Stomach (tissue), 9 donors: Measurements from ENCODE around the gene PGC. TPM values are rescaled to one million over a fixed set of nuclear protein-coding genes. Genes with fewer than 3 reads are reported as not detected.

Source experiments
- DNase-seq, 2 donors: peaks; one replicate each; pipeline versions ENCODE4 v3.0.0 to v3.0.0-alpha.2; 2013 to 2019
- H3K27ac ChIP-seq, 5 donors: fragments of 200-600 bp in 4 of 5; sonication (generic) in 4 of 5; one replicate each; pipeline ENCODE4 v1.5.1; 2013 to 2019; ENCODE audit warnings: mild to moderate bottlenecking in 1 of 5, moderate library complexity in 1 of 5
- H3K27me3 ChIP-seq, 3 donors: fragments of 200-600 bp; sonication (generic); one replicate each; pipeline ENCODE4 v1.5.1; 2017 to 2019; ENCODE audit warnings: mixed run types in 1 of 3
- H3K36me3 ChIP-seq, 4 donors: fragments of 200-600 bp; sonication (generic); 1 replicate in 3 of 4; 2 replicates in 1 of 4; pipeline ENCODE4 v1.5.1; 2016 to 2019
- H3K4me1 ChIP-seq, 4 donors: fragments of 200-600 bp; sonication (generic); one replicate each; pipeline ENCODE4 v1.5.1; 2016 to 2019
- H3K4me3 ChIP-seq, 4 donors: fragments of 200-600 bp; sonication (generic) in 3 of 4; one replicate each; pipeline ENCODE4 v1.5.1; 2016 to 2019; ENCODE audit warnings: mild to moderate bottlenecking in 1 of 4
- H3K9me3 ChIP-seq, 4 donors: fragments of 200-600 bp; sonication (generic); one replicate each; pipeline ENCODE4 v1.5.1; 2016 to 2019
- CTCF ChIP-seq, 7 experiments: fragments of 450-650 bp in 4 of 7; fragments of 200-600 bp in 3 of 7; sonication (generic) in 3 of 7; IDR thresholded peaks; one replicate each; pipeline ENCODE4 v1.5.1; 2016 to 2019; ENCODE audit warnings: antibody characterized with exemption in 7 of 7, control low read depth in 2 of 7, mild to moderate bottlenecking in 1 of 7
- EP300 ChIP-seq: sonication (generic); formaldehyde crosslinking; IDR thresholded peaks from one replicate; pipeline ENCODE4 v1.6.1; 2017; ENCODE audit warnings: antibody characterized with exemption
- POLR2A ChIP-seq, 4 donors: fragments of 450-650 bp; IDR thresholded peaks; one replicate each; pipeline ENCODE4 v1.6.1; 2016; ENCODE audit warnings: antibody characterized with exemption in 4 of 4, control low read depth in 2 of 4, mild to moderate bottlenecking in 1 of 4, moderate library complexity in 1 of 4
- POLR2AphosphoS5 ChIP-seq, 3 donors: sonication (generic); formaldehyde crosslinking; IDR thresholded peaks; one replicate each; pipeline ENCODE4 v1.6.1; 2016; ENCODE audit warnings: antibody characterized with exemption in 3 of 3
- WGBS, 5 donors: extraction: QIAGEN DNeasy Blood & Tissue Kit in 3 of 5; methylation state at CpG; one replicate each; pipeline versions ENCODE4 v1.1.5 to v1.1.7; 2013 to 2018; 5-methylcytosine and 5-hydroxymethylcytosine counted together
- intact Hi-C: fragments of 100-400 bp; cut with DNase I; formaldehyde crosslinking; loops from one replicate; pipeline ENCODE4 v1.15.1; 2023; ENCODE audit warnings: low total_unique reads
- polyA plus RNA-seq, 3 donors: library from polyadenylated mRNA; stranded (reverse); fragments of 200-250 nt; gene quantifications; one replicate each; pipeline ENCODE4 v1.2.3, GENCODE V29; 2013
- total RNA-seq, 5 donors: library from RNA; depleted of rRNA; stranded (reverse); fragments of >200 nt; gene quantifications; one replicate each; pipeline versions ENCODE4 v1.1.0 to v1.2.3, GENCODE V29; 2014 to 2016
- donor health status: healthy with polysubstance abuse.
- donor health status: Bipolar disorder and iron deficiency.
- donor health status: healthy.

PGC gene
- total and polyA plus RNA-seq, 8 donors: 101 to 48,206 (median 8,210) TPM

- Histone ChIP-seq H3K4me3 (no peak overlapping the region), H3K4me1 (peaks cover 45 to 81% (median 65%) of the 10 kb centered on the region in 4 donors), H3K27ac (peak overlapping the region; percentile 78 to 86 (median 83)), H3K27me3 (no peaks in the 10 kb centered on the region), H3K36me3 (no peaks in the 10 kb centered on the region), H3K9me3 (no peaks in the 10 kb centered on the region)
- WGBS, 5 donors: 64 to 78% (median 74%) methylated on average over 14 of the region's 14 CpGs
- intact Hi-C loops: no loop called here
- TF ChIP-seq EP300: no peak
- TF ChIP-seq POLR2AphosphoS5 (IDR thresholded peaks at IDR 0.05): no peak
- TF ChIP-seq CTCF (IDR thresholded peaks at IDR 0.05): no peak
- no peak for TF ChIP-seq POLR2A (IDR thresholded peaks at IDR 0.05)
- DNase-seq: peak in 1 of 2 donors; percentile 62
Observed at GRCh38 chr6:41713650-41714291, 33.4 kb downstream of the PGC start.

GRCh38 chr6:41713159-41713649, 34.0 kb downstream of the PGC start:
- peak in 1 of 3 donors; percentile 6 for TF ChIP-seq POLR2AphosphoS5 (IDR thresholded peaks at IDR 0.05)
- no peak for TF ChIP-seq POLR2A (IDR thresholded peaks at IDR 0.05)
- H3K36me3 ChIP-seq: no peaks in the 10 kb centered on the region
- peak in 1 of 2 donors; percentile 86 for DNase-seq
- peak overlapping the region; percentile 78 to 86 (median 83) for H3K27ac ChIP-seq
- WGBS, 5 donors: 29 to 56% (median 39%) methylated on average over 7 to 9 of the region's 9 CpGs
- H3K4me1 ChIP-seq: peaks cover 45 to 82% (median 68%) of the 10 kb centered on the region in 4 donors
- H3K27me3 ChIP-seq: no peaks in the 10 kb centered on the region
- no peaks in the 10 kb centered on the region for H3K9me3 ChIP-seq
- H3K4me3 ChIP-seq: no peak overlapping the region
- intact Hi-C loops: no loop called here

GRCh38 chr6:41712651-41713103, 34.5 kb downstream of the PGC start:
- no peak for TF ChIP-seq POLR2A (IDR thresholded peaks at IDR 0.05)
- peak in 2 of 3 donors; percentile 38 to 50 for TF ChIP-seq POLR2AphosphoS5 (IDR thresholded peaks at IDR 0.05)
- H3K4me3 ChIP-seq: no peak overlapping the region
- no peaks in the 10 kb centered on the region for H3K36me3 ChIP-seq
- H3K27ac ChIP-seq: peak overlapping the region; percentile 78 to 86 (median 83)
- peaks cover 43 to 86% (median 72%) of the 10 kb centered on the region in 4 donors for H3K4me1 ChIP-seq
- no peaks in the 10 kb centered on the region for H3K27me3 ChIP-seq
- H3K9me3 ChIP-seq: no peaks in the 10 kb centered on the region
- peak; percentile 71 to 92 for DNase-seq
- intact Hi-C loops: no loop called here
- WGBS, 5 donors: 26 to 46% (median 40%) methylated on average over 1 to 10 of the region's 10 CpGs

DNA sequence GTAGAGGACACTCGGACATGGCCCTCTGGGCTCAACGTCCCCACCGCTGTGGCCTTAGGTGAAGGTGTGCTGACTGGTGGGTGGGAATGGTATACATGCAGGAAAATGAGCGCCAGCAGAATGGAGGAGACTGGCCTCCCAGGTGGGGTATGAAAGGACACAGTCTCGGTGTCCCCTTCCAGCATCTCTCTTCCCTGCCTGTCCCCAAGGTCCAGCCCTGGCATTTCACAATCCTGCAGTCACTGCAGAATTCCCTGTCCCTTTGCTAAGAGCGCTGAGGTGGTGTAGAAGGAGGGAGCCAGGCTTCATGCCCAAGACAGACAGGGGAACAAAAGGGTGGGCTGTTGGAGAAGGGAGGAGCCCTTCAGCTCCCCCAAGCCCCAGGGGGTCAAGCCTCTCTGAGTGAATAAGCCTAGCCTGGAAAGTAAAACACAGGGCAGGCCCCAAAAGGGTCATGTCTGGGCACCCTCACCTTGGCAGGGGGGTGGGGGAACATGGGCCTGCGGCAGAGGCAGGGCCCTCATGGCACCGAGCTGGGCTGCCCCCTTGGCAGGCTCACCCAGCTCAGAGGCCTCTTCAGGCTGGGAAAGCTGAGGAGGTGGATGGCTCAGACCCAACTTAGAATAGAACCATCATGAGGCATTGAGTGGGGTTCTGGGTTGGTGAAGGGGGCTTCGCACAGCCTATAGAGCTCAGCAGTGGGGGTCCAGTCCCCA, 35.7 kb downstream of the PGC start:
- Histone ChIP-seq H3K27ac (peak overlapping the region; percentile 78 to 86 (median 83)), H3K4me1 (peaks cover 33 to 86% (median 73%) of the 10 kb centered on the region in 4 donors), H3K9me3 (no peaks in the 10 kb centered on the region), H3K27me3 (no peaks in the 10 kb centered on the region), H3K36me3 (no peaks in the 10 kb centered on the region), H3K4me3 (no peak overlapping the region)
- intact Hi-C loops: no loop called here
- 80 to 94% (median 86%) methylated on average over 9 of the region's 9 CpGs for WGBS, 5 donors
- no peak for DNase-seq
- TF ChIP-seq CTCF (IDR thresholded peaks at IDR 0.05) (no peak), POLR2A (IDR thresholded peaks at IDR 0.05) (no peak), EP300 (no peak)

DNA sequence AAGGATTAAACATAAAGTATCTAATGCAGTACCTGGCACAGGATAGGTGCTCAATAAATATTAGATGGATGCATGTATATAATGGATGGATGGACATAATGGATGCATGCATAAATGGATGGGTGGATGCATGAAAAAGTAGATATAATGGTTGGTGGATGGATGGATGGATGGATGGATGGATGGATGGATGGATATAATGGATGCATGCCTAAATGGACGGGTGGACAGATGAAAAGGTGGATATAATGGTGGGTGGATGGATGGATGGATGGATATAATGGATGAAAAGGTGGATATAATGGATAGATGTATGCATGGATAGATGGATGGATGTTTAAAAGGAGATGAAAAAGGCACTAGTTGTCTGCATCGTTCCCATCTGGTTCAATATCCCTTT, 37.8 kb downstream of the PGC start:
- no peak for TF ChIP-seq POLR2AphosphoS5 (IDR thresholded peaks at IDR 0.05)
- no peak overlapping the region for H3K4me3 ChIP-seq
- no peaks in the 10 kb centered on the region for H3K9me3 ChIP-seq
- peaks cover 52 to 91% (median 78%) of the 10 kb centered on the region in 4 donors for H3K4me1 ChIP-seq
- WGBS, 5 donors: 88 to 99% (median 92%) methylated on average over 2 of the region's 2 CpGs
- H3K36me3 ChIP-seq: no peaks in the 10 kb centered on the region
- no peak for DNase-seq
- intact Hi-C loops: no loop called here
- no peaks in the 10 kb centered on the region for H3K27me3 ChIP-seq
- H3K27ac ChIP-seq: no peak overlapping the region
